ENCODE measurements around the gene APAF1.
"Not testable (repeated sequence)": the region's sequence is repeated elsewhere in the genome, so short reads cannot be mapped to it uniquely, and the experiment has no call there.

The APAF1 gene

GRCh38 chr12:98727196-98727595, 82.1 kb downstream of the APAF1 start:
- DNase-seq, result no peak

GRCh38 chr12:98730412-98730811, 85.3 kb downstream of the APAF1 start:
- no peak for DNase-seq

- DNase-seq, result no peak
Measured at GRCh38 chr12:98733667-98734350, 88.7 kb downstream of the APAF1 start.

GRCh38 chr12:98735821-98736220, 90.7 kb downstream of the APAF1 start:
- no peak for DNase-seq

- DNase-seq, result no peak
Measured at GRCh38 chr12:98736352-98737321, 91.5 kb downstream of the APAF1 start.

- no peak for DNase-seq
Measured at GRCh38 chr12:98737322-98737712, 92.2 kb downstream of the APAF1 start.

GRCh38 chr12:98738002-98738401, 92.9 kb downstream of the APAF1 start:
- no peak for DNase-seq

GRCh38 chr12:98738539-98738938, 93.4 kb downstream of the APAF1 start:
- DNase-seq, result no peak

GRCh38 chr12:98740751-98741150, 95.7 kb downstream of the APAF1 start:
- DNase-seq, result no peak

- no peak for DNase-seq
Measured at GRCh38 chr12:98741196-98741555, 96.1 kb downstream of the APAF1 start.

GRCh38 chr12:98741556-98742265, 96.6 kb downstream of the APAF1 start:
- peak; percentile 71 for DNase-seq

GRCh38 chr12:98743362-98743953, 98.4 kb downstream of the APAF1 start:
- no peak for DNase-seq

GRCh38 chr12:98744680-98745079, 99.6 kb downstream of the APAF1 start:
- no peak for DNase-seq

GRCh38 chr12:98745578-98746391, 100.7 kb downstream of the APAF1 start:
- DNase-seq, result peak; percentile 66

- DNase-seq, result no peak
Measured at GRCh38 chr12:98748463-98748862, 103.4 kb downstream of the APAF1 start.

GRCh38 chr12:98750511-98750910, 105.4 kb downstream of the APAF1 start:
- DNase-seq, result no peak

- no peak for DNase-seq
Measured at GRCh38 chr12:98751580-98752115, 106.6 kb downstream of the APAF1 start.

GRCh38 chr12:98752726-98753125, 107.6 kb downstream of the APAF1 start:
- no peak for DNase-seq

GRCh38 chr12:98754095-98754494, 109.0 kb downstream of the APAF1 start:
- DNase-seq, result no peak

- not testable (repeated sequence) for DNase-seq
Measured at GRCh38 chr12:98755855-98756254, 110.8 kb downstream of the APAF1 start.

- no peak for DNase-seq
Measured at GRCh38 chr12:98757455-98757854, 112.4 kb downstream of the APAF1 start.

GRCh38 chr12:98758331-98758730, 113.2 kb downstream of the APAF1 start:
- no peak for DNase-seq
